Neural cell (in vitro differentiated cells): ENCODE results near the gene ASXL1.

ENCODE experiments used
- CTCF ChIP-seq: fragments of 450-650 bp; IDR thresholded peaks from 2 replicates; pipeline ENCODE4 v1.5.1; 2014; ENCODE audit warnings: antibody characterized with exemption, mild to moderate bottlenecking, moderate library complexity; ENCODE audit not compliant: poor library complexity, severe bottlenecking
- EP300 ChIP-seq: fragments of 450-650 bp; conservative IDR thresholded peaks from 2 replicates; pipeline ENCODE4 v1.6.1; 2014; ENCODE audit warnings: antibody characterized with exemption, mild to moderate bottlenecking, moderate library complexity; ENCODE audit not compliant: poor library complexity, severe bottlenecking
- EZH2 ChIP-seq: fragments of 200-600, 300-800 bp; shearing (Covaris generic), sonication (generic); IDR thresholded peaks from 2 replicates; pipeline ENCODE4 v1.6.1; 2014; ENCODE audit warnings: antibody characterized with exemption, low read length, borderline replicate concordance, mild to moderate bottlenecking; ENCODE audit not compliant: insufficient read depth, poor library complexity, severe bottlenecking
- POLR2AphosphoS5 ChIP-seq: IDR thresholded peaks from 2 replicates; pipeline ENCODE4 v1.6.1; 2012

- TF ChIP-seq POLR2AphosphoS5 (no peak), EP300 (no peak), CTCF (no peak), EZH2 (no peak)
Measured at GRCh38 chr20:32443386-32443974, 85.3 kb downstream of the ASXL1 start.
